Midbrain (tissue), 1 donor: Measurements from ENCODE around the gene A2M.

Source experiments
- DNase-seq: peaks from one replicate; lab custom pipeline; 2025; lab: John Stamatoyannopoulos, UW

Gene A2M

DNA sequence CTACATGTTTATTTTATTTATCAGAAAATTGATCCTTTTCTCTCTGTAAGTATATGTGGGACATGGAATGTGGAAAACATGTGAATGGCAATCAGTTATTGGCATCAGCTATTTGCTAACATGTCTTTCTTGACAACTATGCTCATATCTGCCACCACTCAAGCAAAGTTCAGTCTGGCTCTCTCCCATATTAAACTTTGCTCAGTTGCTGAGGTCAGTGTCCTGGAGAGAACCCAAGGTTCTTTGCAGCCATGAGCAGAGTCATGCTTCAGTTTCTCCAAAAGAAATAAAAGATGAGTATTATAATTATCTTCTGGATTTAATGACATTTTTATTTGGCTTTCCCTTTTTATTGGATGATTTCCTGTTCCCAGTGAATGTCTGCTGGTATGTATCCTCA is 42.6 kb downstream of the A2M start:
- no peak for DNase-seq

GRCh38 chr12:9072481-9073038 is 43.2 kb downstream of the A2M start:
- no peak for DNase-seq

DNA sequence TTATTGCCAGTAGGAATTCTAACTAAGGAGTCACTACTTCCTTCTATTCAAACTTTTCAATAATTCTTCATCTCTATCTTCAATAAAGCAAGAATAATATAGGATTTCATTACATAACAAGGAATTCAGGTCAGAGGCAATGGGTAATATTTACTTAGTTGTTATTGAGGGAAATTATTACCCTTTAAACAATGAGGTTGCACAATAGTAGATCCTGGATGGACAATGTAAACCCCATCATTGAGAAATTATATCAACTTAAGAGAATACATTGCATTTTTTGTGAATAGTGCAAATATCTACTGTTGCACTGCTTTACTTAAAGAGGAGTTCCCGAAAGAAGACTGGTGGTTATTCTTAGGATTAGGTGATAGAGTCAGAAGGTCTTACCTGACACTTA is 43.8 kb downstream of the A2M start:
- no peak for DNase-seq

DNA sequence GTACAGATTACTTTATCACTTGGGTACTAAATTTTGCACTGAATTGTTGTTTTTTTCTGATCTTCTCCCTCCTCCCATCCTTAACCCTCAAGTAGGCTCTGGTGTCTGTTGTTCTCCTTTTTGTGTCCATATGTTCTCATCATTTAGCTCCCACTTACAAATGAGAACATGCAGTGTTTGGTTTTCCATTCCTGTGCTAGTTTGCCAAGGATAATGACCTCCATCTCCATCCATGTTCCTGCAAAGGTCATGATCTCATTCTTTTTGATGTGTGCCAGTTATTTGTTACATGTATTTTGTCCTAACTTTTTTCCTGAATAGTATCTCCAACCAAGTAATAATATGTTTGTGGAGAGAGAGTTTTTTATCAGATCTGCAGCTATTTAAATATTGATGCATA is 44.2 kb downstream of the A2M start:
- no peak for DNase-seq

DNA sequence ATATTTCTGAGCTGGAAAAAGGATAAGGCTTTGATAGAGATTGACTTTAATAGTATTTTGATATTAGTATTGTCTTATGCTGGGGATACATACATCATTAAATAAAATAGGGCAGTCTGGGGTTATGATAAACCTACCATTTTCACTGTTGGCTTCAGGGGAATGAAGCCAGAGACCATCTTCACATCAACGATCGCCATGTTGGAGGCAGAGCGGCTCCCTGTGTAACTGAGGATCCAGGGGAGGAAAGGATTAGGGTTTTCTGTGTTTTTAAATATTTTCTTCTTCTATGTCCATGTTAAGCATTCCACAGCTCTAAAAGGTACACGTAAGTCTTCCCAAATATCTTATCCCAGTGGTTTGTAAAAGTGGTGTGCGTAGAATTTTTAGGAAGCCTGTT is 45.4 kb downstream of the A2M start:
- DNase-seq = no peak

- DNase-seq = no peak
These were observed 47.1 kb downstream of the A2M start for GRCh38 chr12:9068600-9068999.

DNA sequence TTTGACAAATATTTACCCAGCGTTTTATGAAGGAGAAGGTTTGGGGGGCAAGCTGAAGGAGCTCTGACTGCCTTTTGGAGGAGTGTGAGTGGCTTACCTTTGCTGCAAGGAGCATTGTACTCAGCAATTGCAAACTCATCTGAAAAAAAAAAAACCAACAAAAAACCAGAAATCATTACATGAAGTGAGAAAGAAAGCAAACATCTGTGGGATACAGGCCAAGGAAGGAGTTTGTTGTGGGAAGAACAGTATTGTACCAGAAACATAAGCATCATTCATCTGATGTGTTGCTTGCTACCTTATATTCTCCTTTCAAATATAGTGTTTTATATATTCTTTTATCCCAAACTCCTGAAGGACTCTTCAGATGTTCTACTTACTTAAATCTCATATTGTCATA is 47.6 kb downstream of the A2M start:
- no peak for DNase-seq

DNA sequence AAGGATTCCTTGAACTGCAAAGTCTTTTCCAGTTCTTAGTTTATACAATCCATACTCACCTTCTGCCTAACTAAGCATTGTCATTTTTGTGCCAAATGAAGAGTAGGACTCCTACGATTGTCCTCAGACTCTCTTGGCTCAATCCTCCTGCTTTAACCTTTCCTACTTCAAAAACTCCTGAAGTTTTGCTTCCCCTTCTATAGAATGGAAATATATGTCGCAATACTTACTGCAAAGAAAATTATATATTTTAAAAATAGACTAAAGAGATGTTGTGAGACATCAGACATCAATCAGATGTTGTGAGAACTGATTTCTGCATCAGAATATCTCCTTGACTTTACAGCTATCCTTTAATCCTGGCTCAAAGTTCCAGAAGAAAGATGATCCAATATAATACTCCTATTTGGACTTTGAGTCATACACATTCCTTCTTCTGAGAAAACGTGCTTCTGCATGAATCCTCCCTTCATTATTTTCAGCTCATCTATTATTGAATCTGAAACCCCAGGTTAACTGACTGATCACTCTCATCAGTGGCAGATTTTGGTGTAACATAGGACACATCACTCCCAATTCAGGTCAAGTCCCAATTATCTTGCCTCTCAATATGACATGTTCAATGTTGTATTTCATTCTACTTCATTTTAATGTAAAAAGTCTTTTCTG is 48.8 kb downstream of the A2M start:
- no peak for DNase-seq

GRCh38 chr12:9066183-9066623 is 49.5 kb downstream of the A2M start:
- DNase-seq = no peak

GRCh38 chr12:9065607-9065856 is 50.2 kb downstream of the A2M start:
- peak; percentile 29 for DNase-seq

DNA sequence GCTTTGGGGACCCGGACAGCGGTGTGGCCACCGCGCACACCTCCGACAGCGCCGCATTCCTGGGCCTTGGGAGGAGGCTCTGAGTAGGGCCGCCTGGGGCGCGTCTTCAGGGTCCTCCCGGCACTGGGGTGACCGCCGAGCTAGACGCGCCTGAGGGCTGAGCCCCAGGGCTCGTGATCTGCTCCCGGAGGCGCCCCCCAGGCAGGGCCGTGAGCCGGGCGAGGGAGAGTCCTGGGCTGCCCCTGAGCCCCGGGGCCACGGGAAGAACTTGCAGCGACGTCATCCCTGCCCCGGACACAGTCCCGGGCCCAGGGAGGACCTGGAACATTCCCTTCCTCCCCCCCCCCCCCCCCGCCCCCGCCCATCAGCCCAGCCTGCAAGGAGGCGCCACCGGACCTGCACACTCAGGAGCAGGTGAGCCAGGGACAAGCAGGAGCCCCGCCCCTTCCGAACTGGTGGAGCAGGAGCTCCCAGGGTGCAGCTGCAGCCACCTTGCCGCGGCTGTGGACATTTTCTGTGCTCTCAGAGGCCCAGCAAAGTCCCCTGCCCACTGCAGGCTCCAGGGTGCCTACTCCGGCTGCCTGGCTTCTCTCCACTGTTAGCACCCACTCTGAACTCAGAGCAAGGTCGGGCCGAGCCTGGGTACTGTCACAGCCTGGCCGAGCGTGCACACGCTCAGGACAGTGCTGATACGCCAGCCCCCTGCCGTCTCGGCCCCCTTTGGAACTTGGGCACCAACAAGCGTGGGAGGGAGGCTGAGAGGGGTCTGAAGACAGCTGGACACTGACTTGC is 50.7 kb downstream of the A2M start:
- peak; percentile 15 for DNase-seq

- DNase-seq = peak; percentile 85
These were observed 51.4 kb downstream of the A2M start for GRCh38 chr12:9064201-9064814.

DNA sequence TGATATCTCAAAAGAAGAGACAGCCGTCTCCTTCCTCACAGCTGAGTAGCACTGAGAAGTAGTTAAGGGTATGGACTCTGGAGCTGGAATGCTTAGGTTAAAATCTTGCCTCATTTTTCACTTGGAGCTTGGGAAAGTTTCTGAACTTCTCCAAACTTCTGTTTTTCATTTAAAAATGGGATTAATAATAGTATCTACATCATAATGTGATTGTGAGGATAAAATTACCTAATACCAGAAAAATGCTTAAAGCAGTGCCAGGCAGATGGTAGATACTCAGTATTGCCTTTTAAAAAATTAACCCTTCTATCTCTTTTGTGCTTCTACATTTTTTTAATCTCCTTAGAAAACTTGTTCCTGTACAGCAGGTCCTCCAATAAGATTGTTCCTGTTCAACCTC is 63.1 kb downstream of the A2M start:
- DNase-seq = no peak

GRCh38 chr12:9051158-9051550 is 64.6 kb downstream of the A2M start:
- no peak for DNase-seq

GRCh38 chr12:9050521-9051157 is 65.1 kb downstream of the A2M start:
- DNase-seq = no peak

GRCh38 chr12:9049520-9050133 is 66.1 kb downstream of the A2M start:
- peak; percentile 2 for DNase-seq

DNA sequence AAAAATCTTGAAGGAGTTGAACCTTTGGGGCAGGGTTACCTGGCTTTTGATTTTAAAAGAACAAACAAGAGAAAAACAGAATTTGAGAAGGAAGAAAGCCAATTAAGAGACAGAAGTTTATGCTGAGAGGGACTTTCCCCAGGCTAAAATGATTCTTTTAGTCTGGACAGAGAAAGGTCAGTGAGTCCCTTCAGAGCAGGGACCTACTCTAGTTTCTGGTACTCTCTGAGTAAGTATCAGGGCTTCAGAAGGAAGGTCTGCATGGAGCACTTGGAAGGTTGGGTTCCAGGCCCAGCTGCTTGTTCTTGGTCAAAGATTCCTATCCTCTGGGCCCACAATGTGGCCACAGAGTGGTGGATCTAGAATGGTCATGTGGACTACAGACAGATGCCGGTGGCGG is 66.8 kb downstream of the A2M start:
- no peak for DNase-seq

- DNase-seq = no peak
These were observed 68.6 kb downstream of the A2M start for GRCh38 chr12:9047105-9047504.

GRCh38 chr12:9043766-9044165 is 72.0 kb downstream of the A2M start:
- no peak for DNase-seq

DNA sequence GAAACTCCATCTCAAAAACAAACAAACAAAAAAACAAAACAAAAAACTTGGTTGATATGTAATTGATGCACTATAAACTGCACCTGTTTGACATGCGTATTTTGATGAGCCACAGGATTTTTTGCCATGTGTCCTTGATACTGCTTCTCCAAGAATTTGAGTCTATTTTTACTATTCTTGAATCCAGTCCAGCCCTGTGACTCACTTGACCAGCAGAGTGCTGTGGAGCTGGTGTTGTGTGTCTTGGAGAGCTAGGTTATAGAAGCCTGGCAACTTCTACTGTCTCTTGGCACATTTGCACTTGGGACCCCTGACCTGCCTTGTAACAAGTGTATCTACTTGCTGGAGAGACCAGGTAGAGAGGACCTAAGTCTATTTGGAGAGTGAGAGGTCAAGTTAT is 74.4 kb downstream of the A2M start:
- no peak for DNase-seq

GRCh38 chr12:9040484-9041186 is 75.1 kb downstream of the A2M start:
- DNase-seq = no peak
